NCI-H2227 (cell line): ENCODE measurements around the gene GOSR1.
"Not testable (repeated sequence)": the region's sequence is repeated elsewhere in the genome, so short reads cannot be mapped to it uniquely, and the experiment has no call there.

ENCODE experiments used
- DNase-seq: peaks from one replicate; lab custom pipeline; 2025; ENCODE audit not compliant: unreplicated experiment; lab: John Stamatoyannopoulos, UW

Gene GOSR1

GRCh38 chr17:30505868-30506417 lies 28.7 kb downstream of the GOSR1 start:
- DNase-seq: no peak

GRCh38 chr17:30506481-30506880 lies 29.3 kb downstream of the GOSR1 start:
- DNase-seq: no peak

DNA sequence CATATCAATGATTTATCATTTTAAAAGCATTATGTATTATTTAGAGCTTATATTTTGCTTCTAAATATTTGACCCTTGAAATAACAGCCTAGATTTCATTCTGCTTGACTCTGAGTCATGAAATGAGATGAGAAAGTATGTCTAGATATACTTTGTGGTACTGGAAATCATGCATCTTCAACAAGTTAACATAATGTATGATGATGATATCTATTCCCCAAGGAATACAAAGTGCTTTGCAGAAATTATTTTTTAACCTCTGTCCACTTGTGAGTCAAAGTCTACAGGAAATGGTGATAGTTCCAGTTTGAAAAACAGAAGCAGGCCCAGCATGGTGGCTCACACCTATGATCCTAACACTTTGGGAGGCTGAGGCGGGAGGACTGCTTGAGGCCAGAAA lies 36.1 kb downstream of the GOSR1 start:
- DNase-seq: no peak

DNA sequence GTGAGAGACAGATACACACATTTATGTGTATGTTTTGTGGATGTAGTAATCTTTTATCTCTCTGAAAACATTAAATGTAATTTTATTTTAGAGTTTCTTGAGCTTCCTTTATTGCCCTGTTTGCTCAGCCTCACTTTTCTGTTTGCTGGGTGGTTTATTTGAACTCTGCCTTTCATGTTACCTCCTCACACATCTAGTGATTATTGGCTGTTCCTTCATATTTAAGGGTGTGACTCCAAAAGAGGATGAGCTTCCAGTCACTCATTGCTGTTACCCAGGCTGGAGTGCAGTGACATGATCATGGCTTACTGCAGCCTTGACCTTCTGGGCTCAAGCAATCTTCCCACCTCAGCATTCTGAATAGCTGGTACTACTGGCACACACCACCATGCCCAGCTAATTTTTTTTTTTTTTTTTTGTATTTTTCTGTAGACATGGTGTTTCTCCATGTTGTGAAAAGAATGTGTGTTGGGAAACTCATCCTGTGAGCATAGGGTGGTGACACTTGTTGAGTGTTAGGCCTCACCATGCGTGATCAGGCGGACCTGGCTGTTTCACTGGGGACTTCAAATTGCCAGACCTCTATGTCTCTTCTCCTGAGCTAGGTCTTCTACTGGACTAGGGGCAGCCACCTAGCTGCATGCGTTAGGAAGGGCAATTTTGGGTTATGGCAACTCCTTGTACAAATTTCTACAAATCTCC lies 37.8 kb downstream of the GOSR1 start:
- DNase-seq: no peak

GRCh38 chr17:30517786-30518185 lies 40.6 kb downstream of the GOSR1 start:
- no peak for DNase-seq

DNA sequence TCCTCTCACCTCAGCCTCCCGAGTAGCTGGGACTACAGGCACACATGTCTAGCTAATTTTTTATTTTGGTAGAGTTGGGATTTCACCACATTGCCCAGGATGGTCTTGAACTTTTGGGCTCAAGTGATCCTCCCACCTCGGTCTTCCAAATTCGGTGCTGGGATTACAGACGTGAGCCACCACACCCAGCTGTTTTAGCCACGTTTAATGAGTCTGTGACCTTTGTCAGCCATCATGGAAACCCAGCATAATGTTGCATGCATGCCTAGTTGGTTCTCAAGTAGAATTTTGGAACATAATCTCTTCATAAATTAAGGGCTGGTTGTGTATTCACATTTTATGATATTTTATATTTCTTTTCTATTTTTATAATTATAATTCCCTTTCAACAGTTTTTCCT lies 42.0 kb downstream of the GOSR1 start:
- DNase-seq: no peak

DNA sequence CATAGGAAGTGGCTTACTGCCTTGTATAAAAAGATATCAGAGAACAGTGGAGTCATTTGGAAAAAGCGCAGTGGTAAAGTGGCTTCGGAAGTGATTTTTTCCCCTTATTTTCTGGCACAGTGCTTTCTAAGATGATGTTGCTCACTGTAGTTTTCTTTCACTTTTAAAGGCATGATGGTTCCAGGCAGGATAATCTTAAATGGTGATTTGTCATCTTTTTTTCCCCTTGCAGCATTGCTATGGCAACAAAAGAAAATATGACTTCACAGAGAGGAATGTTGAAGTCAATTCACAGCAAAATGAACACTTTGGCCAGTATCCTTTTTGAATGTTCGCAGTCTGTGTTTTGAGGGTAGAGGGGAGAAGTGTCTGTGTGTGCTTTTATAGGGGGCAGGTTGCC lies 42.5 kb downstream of the GOSR1 start:
- DNase-seq: no peak

DNA sequence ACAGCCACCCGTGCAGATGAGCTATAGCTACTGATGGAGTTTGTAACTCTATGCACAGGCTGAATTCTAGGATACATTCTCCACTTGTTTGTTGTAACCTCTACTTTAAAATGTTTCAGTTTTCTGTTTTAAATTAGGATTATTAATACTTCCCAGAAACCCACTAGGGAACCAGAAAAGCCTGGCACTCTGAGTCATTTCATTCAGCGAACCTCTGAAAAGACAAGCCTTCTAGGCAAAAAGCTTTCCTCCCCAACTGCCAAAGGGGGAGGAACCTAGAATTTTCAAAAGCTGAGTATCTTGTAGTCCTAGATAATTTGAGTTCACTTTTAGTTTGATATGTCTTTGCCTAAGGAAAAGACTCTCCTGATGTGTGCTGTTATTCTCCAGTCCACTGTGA lies 43.2 kb downstream of the GOSR1 start:
- DNase-seq: no peak

- DNase-seq: no peak
Observed at GRCh38 chr17:30520882-30521281, 43.7 kb downstream of the GOSR1 start.

- DNase-seq: no peak
Observed at GRCh38 chr17:30521766-30522165, 44.6 kb downstream of the GOSR1 start.

GRCh38 chr17:30523236-30523635 lies 46.0 kb downstream of the GOSR1 start:
- DNase-seq: not testable (repeated sequence)

- no peak for DNase-seq
Observed at GRCh38 chr17:30524847-30525246, 47.6 kb downstream of the GOSR1 start.

DNA sequence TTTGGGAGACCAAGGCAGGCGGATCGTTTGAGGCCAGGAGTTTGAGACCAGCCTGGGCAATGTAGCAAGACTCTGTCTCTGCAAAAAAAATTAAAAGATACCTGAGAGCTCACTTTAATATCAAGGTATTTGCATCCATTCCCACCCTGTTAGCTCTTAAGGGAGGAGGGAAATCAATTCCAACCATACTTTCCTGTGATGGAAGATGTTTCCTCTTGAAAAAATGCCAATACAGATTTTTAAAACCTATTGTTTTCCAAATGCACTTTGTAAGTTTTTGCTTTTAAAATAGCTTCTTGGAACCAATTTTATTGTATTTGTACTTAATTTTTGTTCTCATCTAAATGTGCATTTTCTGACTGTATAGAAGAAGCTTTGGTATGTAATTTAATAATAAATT lies 49.2 kb downstream of the GOSR1 start:
- DNase-seq: no peak

GRCh38 chr17:30528701-30529100 lies 51.5 kb downstream of the GOSR1 start:
- DNase-seq: not testable (repeated sequence)

- DNase-seq: no peak
Observed at GRCh38 chr17:30530346-30531025, 53.3 kb downstream of the GOSR1 start.

GRCh38 chr17:30532871-30533270 lies 55.7 kb downstream of the GOSR1 start:
- DNase-seq: no peak

DNA sequence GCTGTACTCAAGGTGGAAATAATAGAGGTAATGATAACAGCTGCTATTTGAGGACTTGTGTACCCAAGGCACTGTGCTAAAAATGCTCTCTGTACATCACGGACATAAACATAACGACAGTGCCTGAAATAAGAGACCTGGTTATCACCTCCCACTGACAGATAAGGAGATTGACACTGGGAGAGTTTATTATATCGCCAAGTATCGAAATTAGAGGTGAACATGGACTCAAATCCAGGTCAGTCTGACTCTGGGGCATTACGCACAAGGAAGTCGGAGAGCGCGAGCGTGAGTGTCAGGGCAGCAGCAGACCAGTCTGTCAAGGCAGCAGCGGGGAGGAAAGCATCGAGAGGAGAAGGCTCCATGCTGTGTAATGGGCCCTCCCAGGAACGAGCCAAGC lies 57.1 kb downstream of the GOSR1 start:
- peak; percentile 2 for DNase-seq

- no peak for DNase-seq
Observed at GRCh38 chr17:30534938-30535921, 58.0 kb downstream of the GOSR1 start.

DNA sequence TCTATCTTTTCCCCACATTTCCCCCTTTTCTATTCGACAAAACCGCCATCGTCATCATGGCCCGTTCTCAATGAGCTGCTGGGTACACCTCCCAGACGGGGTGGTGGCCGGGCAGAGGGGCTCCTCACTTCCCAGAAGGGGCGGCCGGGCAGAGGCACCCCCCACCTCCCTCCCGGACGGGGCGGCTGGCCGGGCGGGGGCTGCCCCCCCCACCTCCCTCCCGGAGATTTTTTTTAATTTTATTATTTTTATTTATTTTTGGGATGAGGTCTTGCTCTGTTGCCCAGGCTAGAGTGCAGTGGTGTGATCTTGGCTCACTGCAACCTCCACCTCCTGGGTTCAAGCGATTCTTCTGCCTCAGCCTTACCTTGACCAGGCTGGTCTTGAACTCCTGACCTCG lies 59.6 kb downstream of the GOSR1 start:
- not testable (repeated sequence) for DNase-seq

DNA sequence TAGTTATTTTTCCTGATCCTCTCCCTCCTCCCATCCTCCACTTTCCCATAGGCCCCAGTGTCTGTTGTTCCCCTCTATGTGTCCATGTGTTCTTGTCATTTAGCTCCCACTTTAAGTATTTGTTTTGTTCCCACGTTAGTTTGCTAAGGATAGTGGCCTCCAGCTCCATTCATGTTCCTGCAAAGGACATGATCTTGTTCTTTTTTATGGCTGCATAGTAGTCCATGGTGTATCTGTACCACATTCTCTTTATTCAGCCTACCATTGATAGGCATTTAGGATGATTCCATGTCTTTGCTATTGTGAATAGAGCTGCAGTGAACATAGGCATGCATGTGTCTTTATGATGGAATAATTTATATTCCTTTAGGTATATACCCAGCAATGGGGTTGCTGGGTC lies 60.5 kb downstream of the GOSR1 start:
- not testable (repeated sequence) for DNase-seq

DNA sequence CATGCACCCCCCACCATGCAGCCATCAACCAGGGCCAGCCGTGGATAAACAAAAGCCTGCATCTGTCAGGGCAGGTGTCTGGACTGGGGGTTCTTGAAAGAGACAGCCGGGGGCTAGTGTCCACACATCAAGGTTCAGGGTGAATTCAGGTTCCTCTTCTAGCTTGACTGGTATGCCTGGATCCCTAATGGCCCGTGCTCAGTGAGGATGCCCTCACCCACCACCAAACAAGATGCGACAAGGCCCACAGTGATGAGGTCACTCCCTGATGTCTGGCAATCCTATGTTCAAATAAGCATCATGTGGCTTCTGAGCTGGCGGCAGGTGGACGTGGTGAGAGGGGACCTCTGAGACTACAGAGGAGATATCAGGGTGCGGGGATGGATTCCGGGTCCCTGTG lies 64.6 kb downstream of the GOSR1 start:
- DNase-seq: no peak
